Measurements from ENCODE around the gene PLPPR2.
A peak's percentile ranks its signal among the peaks of the same experiment; 100 is the strongest.
"Not testable (repeated sequence)": the region's sequence is repeated elsewhere in the genome, so short reads cannot be mapped to it uniquely, and the experiment has no call there.

The PLPPR2 gene, protein sequence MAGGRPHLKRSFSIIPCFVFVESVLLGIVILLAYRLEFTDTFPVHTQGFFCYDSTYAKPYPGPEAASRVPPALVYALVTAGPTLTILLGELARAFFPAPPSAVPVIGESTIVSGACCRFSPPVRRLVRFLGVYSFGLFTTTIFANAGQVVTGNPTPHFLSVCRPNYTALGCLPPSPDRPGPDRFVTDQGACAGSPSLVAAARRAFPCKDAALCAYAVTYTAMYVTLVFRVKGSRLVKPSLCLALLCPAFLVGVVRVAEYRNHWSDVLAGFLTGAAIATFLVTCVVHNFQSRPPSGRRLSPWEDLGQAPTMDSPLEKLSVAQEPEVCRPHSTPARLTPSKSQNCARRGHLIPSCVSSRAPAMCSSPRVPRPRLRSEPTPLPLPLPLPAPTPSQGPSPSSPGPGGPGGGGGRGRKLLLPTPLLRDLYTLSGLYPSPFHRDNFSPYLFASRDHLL

GRCh38 chr19:11355160-11356073, at the start of gene PLPPR2:
PLPPR2 (plus strand) TSS chr19:11355432; CDS start chr19:11357674, 2,242 bp downstream.
- DNase-seq: peak; percentile 96

GRCh38 chr19:11306337-11306736, 48.9 kb upstream of the PLPPR2 start:
- no peak for DNase-seq

DNA sequence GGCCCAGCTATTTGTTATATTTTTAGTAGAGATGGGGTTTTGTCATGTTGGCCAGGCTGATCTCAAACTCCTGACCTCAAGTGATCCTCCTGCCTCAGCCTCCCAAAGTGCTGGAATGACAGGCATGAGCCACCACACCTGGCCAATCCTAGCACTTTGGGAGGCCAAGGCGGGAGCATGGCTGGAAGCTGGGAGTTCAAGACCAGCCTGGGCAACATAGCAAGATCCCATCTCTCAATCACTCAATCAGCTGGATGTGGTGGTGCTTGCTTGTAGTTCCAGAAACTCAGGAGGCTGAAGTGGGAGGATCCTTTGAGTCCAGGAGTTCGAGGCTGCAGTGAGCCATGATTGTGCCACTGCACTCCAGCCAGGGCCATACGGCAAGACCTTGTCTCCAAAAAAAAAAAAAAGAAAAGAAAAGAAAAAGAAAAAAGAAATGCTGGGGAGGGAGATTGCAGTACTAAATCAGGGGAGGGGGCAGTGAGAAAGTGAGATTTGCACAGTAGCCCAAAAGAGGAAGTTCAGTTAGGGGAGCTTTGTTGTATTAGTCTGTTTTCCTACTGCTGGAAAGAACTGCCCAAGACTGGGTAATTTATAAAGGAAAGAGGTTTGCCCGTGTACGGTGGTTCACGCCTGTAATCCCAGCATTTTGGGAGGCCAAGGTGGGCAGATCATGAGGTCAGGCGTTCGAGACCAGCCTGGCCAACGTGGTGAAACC, 34.8 kb upstream of the PLPPR2 start:
- not testable (repeated sequence) for DNase-seq

DNA sequence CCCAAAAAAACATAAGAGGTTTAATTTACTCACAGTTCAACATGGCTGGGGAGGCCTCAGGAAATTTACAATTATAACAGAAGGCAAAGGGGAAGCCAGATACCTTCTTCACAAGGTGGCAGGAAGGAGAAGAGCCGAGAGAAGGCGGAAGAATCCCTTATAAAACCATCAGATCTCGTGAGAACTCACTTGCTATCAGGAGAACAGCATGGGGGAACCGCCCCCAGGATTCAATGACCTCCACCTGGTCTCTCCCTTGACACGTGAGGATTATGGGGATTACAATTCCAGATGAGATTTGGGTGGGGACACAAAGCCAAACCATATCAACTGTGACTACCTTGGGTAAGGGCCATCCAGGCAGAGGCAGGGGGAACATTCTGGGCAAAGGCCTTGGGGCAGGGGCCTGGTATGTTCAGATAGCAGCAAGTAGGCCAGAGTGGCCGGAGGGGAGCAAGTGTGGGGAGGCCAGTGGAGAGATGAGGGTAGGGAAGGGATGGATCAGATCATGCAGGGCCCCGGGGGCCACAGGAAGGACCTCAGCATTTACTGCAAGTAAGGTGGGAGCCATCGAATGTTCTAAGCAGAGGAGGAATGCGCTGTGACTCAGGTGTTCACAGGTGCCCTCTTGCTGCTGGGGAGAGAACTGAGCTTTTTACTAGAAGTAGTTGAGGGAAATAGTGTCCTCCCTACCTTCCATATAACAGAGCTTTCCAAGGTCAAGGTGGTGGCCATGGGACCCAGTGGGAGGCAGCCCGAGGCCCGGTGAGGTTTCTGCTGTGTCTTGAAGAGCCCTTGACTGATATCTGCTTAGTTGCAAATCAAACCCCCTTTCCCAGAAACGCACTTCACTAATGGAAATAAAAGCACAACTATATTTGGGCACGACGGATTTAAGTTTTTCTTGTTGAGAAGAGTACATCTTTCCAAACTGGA, 33.8 kb upstream of the PLPPR2 start:
- no peak for DNase-seq

GRCh38 chr19:11322269-11323024, 32.8 kb upstream of the PLPPR2 start:
- DNase-seq: no peak

DNA sequence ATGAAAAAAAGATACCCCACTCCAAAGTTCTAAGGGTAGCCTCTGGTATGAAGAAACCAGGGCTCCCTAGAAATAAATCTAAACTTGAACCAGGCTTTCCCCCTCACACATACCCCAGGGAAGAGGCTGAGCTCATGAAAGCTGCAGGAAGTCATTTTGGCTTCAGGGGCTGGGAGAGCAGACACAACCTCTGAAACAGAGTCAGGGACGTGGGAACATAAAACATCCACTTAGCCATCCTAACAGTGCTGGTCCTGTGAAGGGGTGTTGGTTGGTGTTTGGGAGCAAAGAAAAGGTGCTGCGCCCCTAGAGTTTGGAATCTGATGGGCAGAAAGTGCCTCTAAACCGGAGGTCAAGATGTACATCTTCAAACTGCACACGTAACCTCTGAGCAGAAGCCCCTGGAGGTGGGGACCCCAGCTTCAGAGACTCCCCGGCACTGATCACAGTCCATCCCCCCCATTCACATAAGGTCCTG, 31.6 kb upstream of the PLPPR2 start:
- DNase-seq: no peak

DNA sequence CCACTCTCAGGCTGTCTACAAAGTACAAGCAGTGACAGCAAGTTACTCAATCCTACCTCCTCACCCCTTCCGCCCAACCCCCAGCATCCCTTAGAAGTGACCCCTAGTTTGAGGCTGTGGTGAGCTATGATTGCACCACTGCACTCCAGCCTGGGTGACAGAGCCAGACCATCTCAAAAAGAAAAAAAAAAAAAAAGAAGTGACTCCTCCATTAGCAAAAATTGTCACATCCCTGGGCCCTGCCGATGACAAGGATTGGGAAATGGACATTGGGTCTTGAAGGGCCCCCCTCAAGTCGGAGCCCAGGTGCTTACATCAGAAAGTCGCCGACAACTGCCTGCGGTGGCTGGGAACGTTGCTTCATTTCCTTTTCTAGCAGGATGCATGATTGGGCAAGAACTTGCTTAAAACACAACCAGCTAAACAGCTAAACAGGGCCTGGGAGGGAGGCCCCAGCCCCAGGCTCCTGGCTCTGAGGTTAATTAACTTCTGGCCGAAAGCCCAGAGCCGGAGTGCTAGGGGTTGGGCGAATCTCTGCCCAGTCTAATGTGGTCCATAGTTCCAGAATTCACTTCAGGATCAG, 31.1 kb upstream of the PLPPR2 start:
- no peak for DNase-seq

DNA sequence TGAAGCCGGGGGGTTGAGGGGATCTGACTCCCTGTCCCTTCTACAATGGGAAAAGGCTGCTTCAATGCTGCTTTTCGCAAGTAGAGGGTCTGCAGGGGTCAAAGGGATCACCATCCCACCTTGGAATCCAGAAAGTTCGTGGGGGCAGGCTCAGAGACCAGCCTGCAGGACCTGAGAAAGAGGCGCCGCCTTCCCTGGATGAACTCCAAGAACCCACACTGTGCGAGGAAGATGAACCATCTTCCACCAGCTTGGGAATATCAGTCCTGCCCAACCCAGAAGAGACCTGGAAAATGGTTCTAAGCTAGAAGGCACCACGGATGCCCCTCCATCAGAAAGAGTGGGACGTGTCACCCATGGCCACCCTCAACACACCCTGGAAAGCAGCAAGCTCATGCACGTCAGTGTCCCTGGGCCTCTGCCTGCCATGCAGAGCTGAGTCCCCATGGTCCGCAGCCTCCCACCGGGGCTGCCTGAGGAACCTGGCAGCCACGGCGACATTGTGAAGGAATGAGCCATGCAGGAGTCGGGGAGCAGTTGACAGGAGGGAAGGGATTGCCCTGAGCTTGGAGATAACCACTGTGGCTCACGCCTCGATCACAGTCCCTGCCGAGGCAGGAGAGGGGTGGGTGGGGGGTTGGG, 30.4 kb upstream of the PLPPR2 start:
- no peak for DNase-seq

DNA sequence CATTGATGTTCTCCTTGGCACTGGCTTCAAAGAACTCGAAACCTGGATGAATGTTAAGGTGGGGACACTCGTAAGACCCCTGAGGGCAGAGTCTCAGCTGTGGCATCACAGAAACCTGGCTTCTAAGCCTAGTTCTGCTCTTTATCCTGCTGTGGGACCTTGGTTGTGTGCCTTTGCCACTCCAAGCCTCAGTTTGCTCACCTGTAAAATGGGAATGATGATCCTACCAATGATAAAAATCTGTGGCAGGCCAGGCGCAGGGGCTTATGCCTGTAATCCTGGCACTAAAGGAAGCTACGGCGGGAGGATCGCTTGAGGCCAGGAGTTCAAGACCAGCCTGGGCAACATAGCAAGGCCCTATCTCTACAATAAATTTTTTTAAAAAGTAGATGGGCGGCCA, 29.7 kb upstream of the PLPPR2 start:
- DNase-seq: no peak

GRCh38 chr19:11330127-11330526, 25.1 kb upstream of the PLPPR2 start:
- no peak for DNase-seq

GRCh38 chr19:11331502-11331901, 23.7 kb upstream of the PLPPR2 start:
- DNase-seq: no peak

DNA sequence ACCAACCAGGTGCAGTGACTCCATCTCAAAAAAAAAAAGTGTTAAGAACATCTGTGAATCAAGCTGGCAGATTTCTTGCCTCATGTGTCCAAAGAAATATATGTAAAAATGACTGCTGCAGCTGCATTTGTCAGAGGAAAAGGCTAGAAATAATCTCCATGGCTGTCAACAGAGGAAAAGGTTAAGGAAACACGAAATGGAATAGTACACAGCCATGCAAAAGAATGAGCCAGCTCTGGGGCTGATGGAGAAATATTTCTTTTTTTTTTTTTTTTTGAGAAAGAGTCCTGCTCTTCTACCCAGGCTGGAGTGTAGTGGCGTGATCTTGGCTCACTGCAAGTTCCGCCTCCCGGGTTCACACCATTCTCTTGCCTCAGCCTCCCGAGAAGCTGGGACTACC, 22.4 kb upstream of the PLPPR2 start:
- DNase-seq: no peak

DNA sequence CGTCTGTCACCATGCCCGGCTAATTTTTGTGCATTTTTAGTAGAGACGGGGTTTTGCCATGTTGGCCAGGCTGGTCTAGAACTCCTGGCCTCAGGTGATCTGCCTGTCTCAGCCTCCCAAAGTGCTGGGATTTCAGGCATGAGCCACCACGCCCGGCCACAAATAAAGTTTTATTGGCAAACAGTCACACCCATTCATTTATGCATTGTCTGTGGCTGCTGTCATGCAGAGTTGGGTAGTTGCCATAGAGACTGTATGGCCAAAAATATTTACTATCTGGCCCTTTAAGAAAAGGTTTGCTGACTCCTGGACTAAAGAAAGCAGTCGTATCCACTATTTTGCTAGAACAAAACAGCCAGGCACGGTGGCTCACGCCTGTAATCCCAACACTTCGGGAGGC, 21.4 kb upstream of the PLPPR2 start:
- not testable (repeated sequence) for DNase-seq

DNA sequence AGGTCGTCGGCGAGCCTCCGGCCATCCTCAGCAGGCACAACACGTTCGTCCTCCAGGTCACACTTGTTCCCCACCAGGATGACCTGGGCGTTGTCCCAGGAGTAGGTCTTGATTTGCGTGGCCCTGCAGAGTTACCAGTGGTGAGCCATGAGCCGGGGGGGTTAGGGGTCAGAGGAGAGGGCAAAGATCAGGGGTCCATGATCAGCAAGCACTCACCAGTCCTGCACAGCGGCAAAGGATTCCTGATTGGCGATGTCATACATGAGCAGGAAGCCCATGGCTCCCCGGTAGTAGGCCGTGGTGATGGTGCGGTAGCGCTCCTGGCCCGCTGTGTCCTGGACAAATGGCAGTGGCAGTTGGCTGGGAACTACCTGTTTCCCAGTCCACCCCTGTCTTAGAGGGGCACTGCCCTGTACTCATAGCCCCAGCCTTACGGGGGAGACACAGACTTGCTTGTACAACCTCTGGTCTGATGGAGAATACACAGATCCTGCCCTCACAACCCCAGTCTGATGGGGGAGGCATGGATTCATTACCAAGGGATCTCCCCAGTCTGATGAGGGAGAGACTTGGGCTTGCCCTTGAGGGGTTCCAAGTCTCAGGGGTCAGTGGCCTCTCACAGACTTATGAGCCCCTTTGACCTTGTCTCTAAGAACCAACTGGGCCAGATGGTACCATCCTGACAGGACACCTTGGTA, 19.6 kb upstream of the PLPPR2 start:
- no peak for DNase-seq

- no peak for DNase-seq
Measured at GRCh38 chr19:11337080-11337479, 18.2 kb upstream of the PLPPR2 start.

DNA sequence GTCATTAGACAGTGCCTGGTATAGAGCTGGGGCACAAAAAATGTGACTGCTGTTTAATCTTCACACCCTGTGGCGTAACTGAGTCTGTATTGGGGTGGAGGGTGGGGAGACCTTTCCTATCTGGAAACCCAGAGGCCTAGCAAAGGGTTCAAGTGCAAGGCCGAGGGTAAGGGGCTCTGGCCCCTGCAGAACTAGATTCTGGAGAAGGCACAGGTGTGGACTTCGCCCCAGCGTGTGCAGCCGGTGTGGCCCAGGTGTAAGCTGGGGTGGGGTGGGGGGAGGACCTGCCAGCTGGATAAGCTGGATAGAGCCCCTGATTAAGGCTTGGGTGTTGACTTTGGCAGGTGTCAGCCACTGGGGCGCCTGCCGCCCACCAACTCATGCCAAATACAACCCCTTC, 17.1 kb upstream of the PLPPR2 start:
- no peak for DNase-seq

DNA sequence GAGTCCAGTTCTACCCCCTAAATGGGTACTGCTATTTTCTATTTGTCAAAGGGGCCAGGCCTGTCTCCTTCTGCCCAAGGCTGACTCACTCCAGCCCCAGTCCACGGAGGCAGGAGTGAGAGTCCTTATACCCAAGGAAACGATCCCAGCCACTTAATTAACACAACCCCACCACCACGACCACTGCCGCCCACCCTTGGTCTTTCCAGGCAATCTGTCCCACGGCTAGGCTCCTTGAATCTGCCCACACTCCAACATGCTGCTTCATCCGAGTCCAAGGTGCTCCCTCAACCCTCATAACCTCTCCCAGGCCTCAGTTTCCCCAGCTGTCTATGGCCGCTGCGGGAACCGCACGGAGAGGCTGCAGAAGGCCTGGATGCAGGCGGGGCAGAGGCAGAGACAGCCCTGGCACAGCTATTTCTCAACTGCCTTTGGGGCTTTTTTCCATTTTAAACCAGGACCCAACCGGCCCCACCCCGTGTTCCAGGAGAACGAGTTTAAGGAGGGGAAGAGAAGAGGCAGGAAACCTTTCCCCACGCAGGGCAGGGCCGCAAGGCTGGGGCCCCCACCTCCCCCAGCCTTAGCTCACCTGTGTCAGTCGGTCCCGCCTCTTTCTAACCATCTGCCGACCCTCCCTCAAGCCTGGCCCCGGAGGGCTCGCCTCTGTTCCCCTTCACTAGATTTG, 16.5 kb upstream of the PLPPR2 start:
- no peak for DNase-seq

- DNase-seq: peak; percentile 95
Measured at GRCh38 chr19:11339254-11340098, 15.8 kb upstream of the PLPPR2 start, which contains the start of gene RAB3D. RAB3D (minus strand) TSS chr19:11339657; CDS start chr19:11337399, 2,258 bp downstream.

Measured in NCI-H146 (cell line).